NCI-H345 (cell line): ENCODE data around the gene COL4A4.
"Not testable (repeated sequence)": the region's sequence is repeated elsewhere in the genome, so short reads cannot be mapped to it uniquely, and the experiment has no call there.

Source experiments
- DNase-seq: peaks from one replicate; lab custom pipeline; 2025; lab: John Stamatoyannopoulos, UW

COL4A4 gene

DNA sequence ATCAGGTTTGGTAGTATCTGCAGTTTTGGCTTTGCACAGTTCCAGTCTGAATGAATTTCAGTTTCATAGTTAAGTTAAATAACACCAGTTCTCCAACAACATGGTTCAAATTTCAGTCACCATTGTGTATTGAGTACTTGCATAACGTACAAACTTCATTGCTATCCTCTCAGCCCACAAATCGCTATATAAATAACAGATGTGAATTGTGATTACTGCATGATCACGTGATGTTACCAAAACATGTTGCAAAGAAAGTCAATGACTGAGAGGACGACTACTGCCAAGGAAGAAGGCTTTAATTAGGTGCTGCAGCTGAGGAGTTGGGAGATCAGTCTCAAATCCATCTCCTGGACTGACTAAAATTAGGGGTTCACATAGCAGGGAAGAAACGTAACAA lies 48.2 kb downstream of the COL4A4 start:
- no peak for DNase-seq

- peak; percentile 49 for DNase-seq
Measured at GRCh38 chr2:227106845-227107759, 56.9 kb downstream of the COL4A4 start.

- DNase-seq = peak; percentile 8
Measured at GRCh38 chr2:227103583-227103982, 60.4 kb downstream of the COL4A4 start.

- no peak for DNase-seq
Measured at GRCh38 chr2:227099340-227099739, 64.7 kb downstream of the COL4A4 start.

GRCh38 chr2:227098162-227098515 lies 65.9 kb downstream of the COL4A4 start:
- no peak for DNase-seq

- no peak for DNase-seq
Measured at GRCh38 chr2:227097495-227098161, 66.4 kb downstream of the COL4A4 start.

- no peak for DNase-seq
Measured at GRCh38 chr2:227095346-227095745, 68.7 kb downstream of the COL4A4 start.

DNA sequence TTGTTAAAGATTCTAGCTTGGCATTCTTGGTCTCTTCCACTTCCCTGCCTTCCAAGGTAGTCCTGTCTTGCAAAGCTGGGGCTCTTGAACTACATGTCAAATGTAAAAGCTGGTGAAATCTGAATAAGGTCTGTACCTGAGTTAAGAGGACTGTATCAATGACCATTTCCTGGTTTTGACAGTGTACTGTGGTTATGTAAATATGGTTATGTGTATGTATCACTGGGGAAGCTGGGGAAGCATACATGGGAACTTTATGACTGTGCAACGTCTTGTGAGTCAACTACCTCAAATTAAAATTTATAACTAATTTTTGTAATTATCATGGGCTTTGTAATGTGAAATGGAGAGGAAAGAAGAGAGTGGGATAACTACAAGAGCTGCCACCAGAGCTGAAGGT lies 81.7 kb downstream of the COL4A4 start:
- no peak for DNase-seq

GRCh38 chr2:227079726-227080125 lies 84.3 kb downstream of the COL4A4 start:
- DNase-seq = no peak

DNA sequence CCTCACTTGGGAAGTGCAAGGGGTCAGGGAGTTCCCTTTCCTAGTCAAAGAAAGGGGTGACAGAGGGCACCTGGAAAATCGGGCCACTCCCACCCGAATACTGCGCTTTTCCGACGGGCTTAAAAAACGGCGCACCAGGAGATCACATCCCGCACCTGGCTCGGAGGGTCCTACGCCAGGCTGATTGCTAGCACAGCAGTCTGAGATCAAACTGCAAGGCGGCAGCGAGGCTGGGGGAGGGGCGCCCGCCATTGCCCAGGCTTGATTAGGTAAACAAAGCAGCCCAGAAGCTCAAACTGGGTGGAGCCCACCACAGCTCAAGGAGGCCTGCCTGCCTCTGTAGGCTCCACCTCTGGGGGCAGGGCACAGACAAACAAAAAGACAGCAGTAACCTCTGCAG lies 98.9 kb downstream of the COL4A4 start:
- not testable (repeated sequence) for DNase-seq

- DNase-seq = no peak
Measured at GRCh38 chr2:227058888-227059399, 105.1 kb downstream of the COL4A4 start.

DNA sequence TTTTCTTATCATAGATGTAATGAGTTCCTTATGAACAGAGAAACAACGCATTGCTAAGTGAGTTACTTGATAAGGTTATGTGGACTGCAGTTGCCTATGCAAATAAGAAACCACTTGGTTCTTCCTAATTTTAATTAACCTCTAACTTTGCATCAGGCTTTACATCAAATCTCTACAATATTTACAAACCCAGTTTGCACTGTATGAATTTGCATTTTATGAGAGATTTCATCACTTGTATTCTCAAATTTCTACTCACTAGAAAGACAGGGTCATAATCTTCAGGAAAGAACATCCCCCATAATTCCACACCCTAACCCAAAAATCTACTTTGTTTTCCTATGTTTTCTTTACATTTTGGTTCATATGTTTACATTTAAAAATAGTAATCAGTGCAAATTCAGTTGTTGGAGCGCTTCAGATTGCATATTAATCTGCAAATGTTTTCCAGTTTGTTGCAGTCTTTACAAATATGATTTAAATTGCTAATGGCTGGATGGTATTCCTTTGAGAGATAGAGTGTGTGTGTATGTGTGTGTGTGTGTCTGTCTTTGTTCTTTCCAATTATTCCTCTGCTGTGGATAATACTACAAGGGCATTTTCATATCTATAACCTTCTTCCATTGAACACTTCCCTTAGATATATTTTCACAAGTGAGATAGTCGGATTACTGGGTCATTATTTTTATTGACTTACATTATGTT lies 106.1 kb downstream of the COL4A4 start:
- no peak for DNase-seq

- DNase-seq = no peak
Measured at GRCh38 chr2:227057060-227057459, 106.9 kb downstream of the COL4A4 start.

DNA sequence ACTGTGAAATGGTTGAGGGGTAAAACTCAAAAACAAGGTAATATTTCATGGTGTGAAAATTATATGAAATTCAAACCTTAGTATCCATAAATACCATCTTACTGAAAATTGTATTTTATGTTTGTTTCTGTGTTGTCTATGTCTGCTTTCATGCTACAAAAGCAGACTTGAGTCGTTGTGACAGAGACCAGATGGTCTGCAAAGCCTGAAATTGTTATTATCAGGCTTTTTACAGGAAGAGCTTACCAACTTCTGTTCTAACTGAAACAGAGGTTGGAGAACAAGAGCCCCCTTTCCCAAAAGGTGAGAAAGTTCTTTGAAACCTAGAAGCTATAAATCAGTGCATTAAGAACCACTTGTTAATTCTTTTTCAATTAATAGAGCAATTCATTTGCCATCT lies 110.0 kb downstream of the COL4A4 start:
- DNase-seq = no peak

GRCh38 chr2:227052879-227053278 lies 111.1 kb downstream of the COL4A4 start:
- peak; percentile 95 for DNase-seq

GRCh38 chr2:227043981-227044380 lies 120.0 kb downstream of the COL4A4 start:
- DNase-seq = no peak

DNA sequence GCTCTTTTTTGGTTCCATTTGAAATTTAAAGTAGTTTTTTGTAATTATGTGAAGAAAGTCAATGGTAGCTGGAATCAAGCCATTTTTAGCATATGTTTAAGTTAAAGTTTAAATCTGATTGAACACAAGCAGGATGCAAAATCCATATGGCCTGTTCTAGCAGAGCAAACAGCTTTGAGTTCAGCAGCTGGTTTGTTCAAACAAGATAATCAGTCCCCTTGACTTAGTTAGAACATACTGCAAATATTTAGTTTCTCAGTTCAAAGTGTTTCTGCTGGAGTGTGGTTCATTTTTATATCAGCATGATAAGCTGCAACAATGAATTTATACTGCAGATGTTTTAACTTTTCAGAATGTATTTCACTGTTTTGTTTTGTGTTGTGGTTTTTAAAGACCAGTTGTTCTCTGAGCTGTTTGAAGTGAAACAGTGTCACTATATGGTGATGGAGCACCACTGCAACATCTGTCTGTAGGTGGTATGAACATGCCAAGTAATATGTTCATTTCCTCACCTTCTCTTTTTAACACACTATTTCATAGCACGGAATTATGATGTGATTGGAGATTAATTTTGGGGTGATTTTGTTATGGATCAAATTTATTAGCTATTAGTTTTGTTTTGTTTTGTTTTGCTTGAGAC lies 125.3 kb downstream of the COL4A4 start:
- DNase-seq = no peak

DNA sequence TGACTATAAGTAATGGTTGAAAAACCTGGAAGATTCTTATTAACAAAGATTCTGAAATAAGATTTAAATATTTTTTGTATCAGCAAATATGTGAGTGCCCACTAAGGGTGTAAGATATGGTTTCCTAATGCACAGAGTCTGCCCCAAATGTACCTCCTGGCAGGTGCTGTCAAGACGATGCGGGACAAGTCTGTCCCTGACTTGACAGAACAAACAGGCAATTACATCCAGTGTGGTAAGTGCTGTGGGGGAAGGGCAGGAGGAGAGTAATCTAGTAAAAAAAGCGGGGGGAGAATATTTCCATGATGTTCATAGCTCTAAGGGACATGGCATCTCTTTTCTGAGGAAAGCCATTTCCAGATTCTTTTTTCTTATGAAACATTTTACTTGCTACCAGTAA lies 127.5 kb downstream of the COL4A4 start:
- no peak for DNase-seq

GRCh38 chr2:227035711-227036367 lies 128.2 kb downstream of the COL4A4 start:
- no peak for DNase-seq

DNA sequence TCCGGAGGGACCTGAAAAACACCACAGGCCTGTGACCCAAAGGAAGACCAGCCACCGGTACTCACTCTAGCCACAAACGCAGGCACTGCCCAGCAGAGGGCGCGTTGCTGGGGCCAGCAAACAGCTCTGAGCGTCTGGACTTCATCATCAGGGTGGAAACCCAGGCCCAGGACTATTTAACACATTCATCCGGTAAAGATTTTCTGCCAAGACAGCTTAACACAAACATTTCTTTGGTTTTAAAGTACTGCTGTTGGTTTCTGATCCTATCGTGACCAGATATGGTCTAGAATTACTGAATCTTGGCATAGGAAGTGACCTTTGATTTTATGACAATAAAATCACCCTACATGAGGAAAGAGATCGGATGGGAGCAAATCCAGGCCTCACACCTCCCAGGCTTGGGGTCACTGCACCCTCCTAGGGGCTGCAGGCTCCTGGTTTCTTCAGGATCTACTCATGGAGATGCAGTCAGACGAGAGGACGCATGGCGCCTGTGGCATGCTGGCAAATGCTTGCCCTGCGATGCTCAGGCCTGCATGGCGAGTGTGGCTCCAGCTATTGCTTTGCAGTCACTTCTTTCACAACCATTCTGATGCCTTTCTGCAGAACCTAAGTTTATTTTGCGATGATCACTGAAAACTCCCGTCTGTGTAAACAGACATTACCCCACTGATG lies 130.4 kb downstream of the COL4A4 start:
- DNase-seq = peak; percentile 5

- DNase-seq = no peak
Measured at GRCh38 chr2:227031379-227031778, 132.6 kb downstream of the COL4A4 start.
